ENCODE results near the gene MCOLN2. TPM values are rescaled to one million over a fixed set of nuclear protein-coding genes. Genes with fewer than 3 reads are reported as not detected.
"Not testable (repeated sequence)": the region's sequence is repeated elsewhere in the genome, so short reads cannot be mapped to it uniquely, and the experiment has no call there.

MCOLN2 gene
- total RNA-seq, 2 experiments from 2014 or later: 9.7 TPM

GRCh38 chr1:84913555-84913892 is 83.4 kb downstream of the MCOLN2 start:
- Mint-ChIP-seq H3K27ac (no peak overlapping the region), H3K4me3 (no peak overlapping the region), H3K27me3 (peaks cover 6% of the 10 kb centered on the region), H3K4me1 (ENCODE audit: low read depth) (no peaks in the 10 kb centered on the region), H3K9me3 (no peaks in the 10 kb centered on the region), H3K36me3 (ENCODE audit: low read depth) (no peaks in the 10 kb centered on the region)
- no peaks in the 10 kb centered on the region for H3K4me1 ChIP-seq (ENCODE audit: insufficient read depth, low read length)
- no peak overlapping the region for H3K27ac ChIP-seq (ENCODE audit: low read depth in 1 of 2, low read length in 2 of 2)
- POLR2A ChIA-PET: no interaction called here
- ATAC-seq (ENCODE audit: poor library complexity) (no peak), DNase-seq (no peak)
- H3K9me3 ChIP-seq (ENCODE audit: control insufficient read depth in 1 of 2, insufficient read depth in 1 of 2, low read length in 2 of 2): no peaks in the 10 kb centered on the region
- TF ChIP-seq CTCF (IDR thresholded peaks at IDR 0.05): no peak
- no peak overlapping the region for H3K4me3 ChIP-seq (ENCODE audit: low read length)
- no peaks in the 10 kb centered on the region for H3K36me3 ChIP-seq (ENCODE audit: insufficient read depth, low read length)
- H3K27me3 ChIP-seq (ENCODE audit: control insufficient read depth in 1 of 2, insufficient read depth in 2 of 2, low read length in 2 of 2): no peaks in the 10 kb centered on the region
- intact Hi-C loops (cut with DNase I, micrococcal nuclease): no loop called here
- CTCF ChIA-PET: interaction anchor here (0.7 kb wide), 1 partner anchor 574 kb away, joined by 3 read pairs; no protein-coding TSS in a partner anchor

- Histone ChIP-seq H3K27ac (ENCODE audit: low read depth in 1 of 2, low read length in 2 of 2) (no peak overlapping the region), H3K36me3 (ENCODE audit: insufficient read depth, low read length) (no peaks in the 10 kb centered on the region), H3K4me3 (ENCODE audit: low read length) (no peak overlapping the region), H3K27me3 (ENCODE audit: control insufficient read depth in 1 of 2, insufficient read depth in 2 of 2, low read length in 2 of 2) (no peaks in the 10 kb centered on the region), H3K4me1 (ENCODE audit: insufficient read depth, low read length) (no peaks in the 10 kb centered on the region), H3K9me3 (ENCODE audit: control insufficient read depth in 1 of 2, insufficient read depth in 1 of 2, low read length in 2 of 2) (no peaks in the 10 kb centered on the region)
- Mint-ChIP-seq H3K4me1 (ENCODE audit: low read depth) (no peaks in the 10 kb centered on the region), H3K27me3 (peaks cover under 1% of the 10 kb centered on the region), H3K36me3 (ENCODE audit: low read depth) (no peaks in the 10 kb centered on the region), H3K9me3 (no peaks in the 10 kb centered on the region), H3K27ac (no peak overlapping the region), H3K4me3 (no peak overlapping the region)
- ATAC-seq (ENCODE audit: poor library complexity): no peak
- TF ChIP-seq CTCF (IDR thresholded peaks at IDR 0.05): no peak
- intact Hi-C loops (cut with DNase I, micrococcal nuclease): no loop called here
- POLR2A ChIA-PET: no interaction called here
- CTCF ChIA-PET: no interaction called here
- no peak for DNase-seq
Observed at GRCh38 chr1:84912726-84913554, 84.0 kb downstream of the MCOLN2 start.

- intact Hi-C loops (cut with DNase I, micrococcal nuclease); H3K4me3 Mint-ChIP-seq; H3K36me3 Mint-ChIP-seq (ENCODE audit: low read depth); ATAC-seq (ENCODE audit: poor library complexity); CTCF ChIA-PET; H3K4me1 ChIP-seq (ENCODE audit: insufficient read depth, low read length); H3K4me1 Mint-ChIP-seq (ENCODE audit: low read depth); H3K27ac ChIP-seq (ENCODE audit: low read depth in 1 of 2, low read length in 2 of 2); H3K9me3 Mint-ChIP-seq; DNase-seq; H3K27me3 ChIP-seq (ENCODE audit: control insufficient read depth in 1 of 2, insufficient read depth in 2 of 2, low read length in 2 of 2); H3K27ac Mint-ChIP-seq; H3K36me3 ChIP-seq (ENCODE audit: insufficient read depth, low read length); H3K4me3 ChIP-seq (ENCODE audit: low read length); H3K27me3 Mint-ChIP-seq; POLR2A ChIA-PET; H3K9me3 ChIP-seq (ENCODE audit: control insufficient read depth in 1 of 2, insufficient read depth in 1 of 2, low read length in 2 of 2): not testable (repeated sequence)
Observed at GRCh38 chr1:84908746-84909464, 88.0 kb downstream of the MCOLN2 start.

All from CD4-positive, alpha-beta T cell (primary cell).